HTR-8/SVneo (cell line): ENCODE data around the gene FRRS1.

ENCODE experiments used
- DNase-seq: peaks from one replicate; pipeline ENCODE4 v3.0.0; 2011; ENCODE audit warnings: low spot score, mixed read lengths; ENCODE audit not compliant: insufficient read length
- FAIRE-seq: peaks from 2 replicates; lab custom pipeline; 2011; peaks lifted over from hg19 to GRCh38; lab: Jason Lieb, UNC

FRRS1 gene

GRCh38 chr1:99659755-99660210 lies 106.7 kb downstream of the FRRS1 start:
- DNase-seq, result no peak
- no peak for FAIRE-seq
